NB4 (cell line): ENCODE measurements around the gene NRG3.

Experiments
- DNase-seq: peaks from one replicate; pipeline ENCODE4 v3.0.0; 2010; ENCODE audit warnings: low read depth
- H3K4me3 ChIP-seq: one replicate; pipeline ENCODE4 v1.5.1; 2011; ENCODE audit warnings: mild to moderate bottlenecking, low read depth, low read length, moderate library complexity
- MAX ChIP-seq: IDR thresholded peaks from 2 replicates; pipeline ENCODE4 v1.6.1; 2011; ENCODE audit warnings: low read depth, low read length
- MYC ChIP-seq: IDR thresholded peaks from 2 replicates; pipeline ENCODE4 v1.6.1; 2011; ENCODE audit warnings: low read depth, low read length
- POLR2A ChIP-seq: IDR thresholded peaks from 2 replicates; pipeline ENCODE4 v1.6.1; 2011; ENCODE audit warnings: mild to moderate bottlenecking; ENCODE audit not compliant: insufficient read length; ENCODE audit errors: extremely low read depth
- TF ChIP-seq, protein P1 (sequence below): IDR thresholded peaks from one replicate; pipeline ENCODE4 v1.5.1; 2012; ENCODE audit warnings: low read depth, low read length

Gene NRG3

GRCh38 chr10:82750538-82750937, 875.5 kb downstream of the NRG3 start:
- H3K4me3 ChIP-seq = no peak overlapping the region
- DNase-seq = no peak
- TF ChIP-seq POLR2A = no peak
- TF ChIP-seq, protein P1, sequence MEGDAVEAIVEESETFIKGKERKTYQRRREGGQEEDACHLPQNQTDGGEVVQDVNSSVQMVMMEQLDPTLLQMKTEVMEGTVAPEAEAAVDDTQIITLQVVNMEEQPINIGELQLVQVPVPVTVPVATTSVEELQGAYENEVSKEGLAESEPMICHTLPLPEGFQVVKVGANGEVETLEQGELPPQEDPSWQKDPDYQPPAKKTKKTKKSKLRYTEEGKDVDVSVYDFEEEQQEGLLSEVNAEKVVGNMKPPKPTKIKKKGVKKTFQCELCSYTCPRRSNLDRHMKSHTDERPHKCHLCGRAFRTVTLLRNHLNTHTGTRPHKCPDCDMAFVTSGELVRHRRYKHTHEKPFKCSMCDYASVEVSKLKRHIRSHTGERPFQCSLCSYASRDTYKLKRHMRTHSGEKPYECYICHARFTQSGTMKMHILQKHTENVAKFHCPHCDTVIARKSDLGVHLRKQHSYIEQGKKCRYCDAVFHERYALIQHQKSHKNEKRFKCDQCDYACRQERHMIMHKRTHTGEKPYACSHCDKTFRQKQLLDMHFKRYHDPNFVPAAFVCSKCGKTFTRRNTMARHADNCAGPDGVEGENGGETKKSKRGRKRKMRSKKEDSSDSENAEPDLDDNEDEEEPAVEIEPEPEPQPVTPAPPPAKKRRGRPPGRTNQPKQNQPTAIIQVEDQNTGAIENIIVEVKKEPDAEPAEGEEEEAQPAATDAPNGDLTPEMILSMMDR = no peak
- no peak for TF ChIP-seq MAX
- TF ChIP-seq MYC = no peak

DNA sequence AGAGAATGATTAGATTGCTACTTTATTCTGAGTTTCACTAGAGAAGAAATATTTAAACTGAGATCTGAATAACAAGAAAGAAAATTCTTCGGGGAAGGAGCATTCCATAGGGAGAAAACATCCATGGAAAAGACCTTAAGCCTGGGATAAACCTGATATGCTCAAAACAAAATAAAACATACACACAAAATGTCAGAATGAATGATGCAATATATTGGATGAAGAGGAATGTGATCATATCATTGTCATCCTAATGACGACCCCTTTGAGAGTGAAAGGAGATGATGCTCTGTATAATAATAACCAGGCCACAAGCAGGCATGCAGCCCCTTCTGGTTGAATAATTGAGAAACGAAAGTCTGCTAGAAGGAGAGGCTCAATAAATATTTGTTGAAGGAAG, 882.4 kb downstream of the NRG3 start:
- TF ChIP-seq POLR2A (no peak), MAX (no peak), MYC (no peak)
- TF ChIP-seq, protein P1 = no peak
- no peak for DNase-seq
- no peak overlapping the region for H3K4me3 ChIP-seq

- H3K4me3 ChIP-seq = no peak overlapping the region
- TF ChIP-seq MYC (no peak), MAX (no peak), POLR2A (no peak)
- TF ChIP-seq, protein P1 = no peak
- DNase-seq = no peak
Observed at GRCh38 chr10:82757901-82758300, 882.9 kb downstream of the NRG3 start.

- TF ChIP-seq POLR2A (no peak), MAX (no peak), MYC (no peak)
- TF ChIP-seq, protein P1 = no peak
- no peak overlapping the region for H3K4me3 ChIP-seq
Observed at GRCh38 chr10:82759050-82759449, 884.1 kb downstream of the NRG3 start.

GRCh38 chr10:82762641-82763040, 887.6 kb downstream of the NRG3 start:
- H3K4me3 ChIP-seq = no peak overlapping the region
- no peak for DNase-seq
- TF ChIP-seq MYC (no peak), POLR2A (no peak), MAX (no peak)
- TF ChIP-seq, protein P1 = no peak

More at GRCh38 chr10:82759050-82759449, 884.1 kb downstream of the NRG3 start:
- no peak for DNase-seq

GRCh38 chr10:82768040-82768439, 893.0 kb downstream of the NRG3 start:
- H3K4me3 ChIP-seq = no peak overlapping the region
- TF ChIP-seq POLR2A (no peak), MYC (no peak), MAX (no peak)
- TF ChIP-seq, protein P1 = no peak
- DNase-seq = no peak
